GM19193 (cell line): ENCODE results near the gene KCNQ2.

Experiments used
- POLR2A ChIP-seq: IDR thresholded peaks from 4 replicates; pipeline ENCODE4 v1.6.1; 2011; ENCODE audit not compliant: insufficient read depth, insufficient read length; ENCODE audit errors: extremely low read depth

KCNQ2 gene

GRCh38 chr20:63362436-63363009, 109.9 kb downstream of the KCNQ2 start:
- TF ChIP-seq POLR2A = no peak

DNA sequence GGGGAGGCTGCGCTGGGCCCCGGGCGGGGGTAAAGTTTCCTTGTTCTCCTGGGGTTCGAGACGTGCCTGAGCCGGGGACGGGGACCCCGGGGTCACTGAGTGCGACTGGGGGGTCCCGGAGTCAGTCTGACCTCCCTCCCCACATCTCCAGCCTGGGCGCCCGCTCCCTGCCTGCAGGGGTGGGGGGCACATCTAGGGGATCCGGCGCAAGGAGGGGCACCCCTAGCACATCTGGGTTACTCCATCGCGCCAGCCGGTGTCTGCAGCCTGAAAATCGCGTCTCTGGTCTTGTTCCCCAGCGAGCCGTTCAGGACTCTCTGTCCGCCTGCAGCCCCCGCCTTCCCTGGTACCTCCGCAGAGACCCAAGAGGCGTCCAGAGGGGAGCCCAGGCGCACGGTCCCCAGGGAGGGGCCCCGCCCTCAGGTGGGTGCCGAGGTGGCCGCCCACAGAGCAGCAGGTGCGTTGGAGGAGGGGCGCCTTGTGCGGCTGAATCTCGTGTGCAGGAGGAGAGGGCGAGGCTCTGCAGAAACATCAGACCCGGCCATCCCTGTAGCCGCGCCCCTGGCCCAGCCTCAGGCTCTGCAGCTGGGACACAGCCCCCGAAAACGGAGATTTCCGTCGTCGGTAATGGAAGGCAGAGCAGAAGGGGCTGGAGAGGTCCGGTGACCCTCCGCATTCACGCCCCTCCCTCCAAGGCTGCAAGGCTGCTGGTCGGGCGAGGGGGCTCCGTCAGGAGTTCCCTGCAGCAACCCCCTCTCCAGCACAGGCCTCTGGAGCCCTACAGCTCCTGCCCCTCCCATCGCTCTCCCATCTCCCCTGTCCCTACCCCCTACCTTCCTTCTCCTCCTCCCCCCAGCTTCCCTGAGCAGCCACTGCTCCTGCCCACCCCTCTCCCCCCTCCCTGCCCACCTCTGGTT, 110.7 kb downstream of the KCNQ2 start:
- no peak for TF ChIP-seq POLR2A

- TF ChIP-seq POLR2A = no peak
Measured at GRCh38 chr20:63360850-63361518, 111.5 kb downstream of the KCNQ2 start, which contains the start of gene CHRNA4. CHRNA4 (minus strand) TSS chr20:63361349; CDS start chr20:63361165, 184 bp downstream.

- TF ChIP-seq POLR2A = no peak
Measured at GRCh38 chr20:63359937-63360849, 112.3 kb downstream of the KCNQ2 start.

DNA sequence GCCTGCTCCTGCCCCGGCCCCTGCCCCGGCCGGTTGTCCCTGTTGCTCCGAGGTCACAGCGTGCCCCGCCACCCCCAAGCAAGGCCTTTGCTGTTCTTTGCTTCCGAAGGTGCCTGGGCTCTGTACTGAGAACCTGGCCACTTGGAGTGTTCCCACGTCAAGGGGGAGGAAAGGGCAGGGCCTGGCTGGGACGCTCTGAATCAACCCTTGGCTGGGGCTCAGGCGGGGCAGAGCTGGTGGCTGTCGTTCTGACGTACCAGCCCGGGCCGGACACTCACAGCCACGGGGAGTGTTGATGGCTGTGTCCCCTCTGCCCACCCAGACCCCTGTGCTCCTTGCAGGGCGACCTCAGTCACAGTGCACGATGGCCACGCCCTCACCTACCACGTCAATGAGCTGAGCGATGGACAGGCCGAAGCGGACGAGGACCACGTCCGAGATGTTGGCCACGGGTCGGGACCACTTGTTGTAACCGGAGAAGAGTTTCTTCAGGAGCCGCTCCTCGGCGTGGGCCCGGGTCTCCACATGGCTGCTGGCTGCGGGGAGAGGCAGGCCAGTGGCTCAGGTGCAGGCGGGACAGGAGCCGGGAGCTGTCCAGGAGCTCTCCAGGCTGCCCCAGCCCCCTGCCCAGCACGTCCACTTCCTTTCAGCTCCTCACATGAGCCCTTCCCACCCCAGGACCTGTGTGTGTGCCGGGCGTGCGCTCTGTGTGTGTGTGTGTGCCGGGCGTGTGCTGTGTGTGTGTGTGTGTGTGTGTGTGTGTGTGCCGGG, 113.1 kb downstream of the KCNQ2 start:
- no peak for TF ChIP-seq POLR2A

GRCh38 chr20:63357921-63358905, 114.2 kb downstream of the KCNQ2 start:
- TF ChIP-seq POLR2A = no peak

DNA sequence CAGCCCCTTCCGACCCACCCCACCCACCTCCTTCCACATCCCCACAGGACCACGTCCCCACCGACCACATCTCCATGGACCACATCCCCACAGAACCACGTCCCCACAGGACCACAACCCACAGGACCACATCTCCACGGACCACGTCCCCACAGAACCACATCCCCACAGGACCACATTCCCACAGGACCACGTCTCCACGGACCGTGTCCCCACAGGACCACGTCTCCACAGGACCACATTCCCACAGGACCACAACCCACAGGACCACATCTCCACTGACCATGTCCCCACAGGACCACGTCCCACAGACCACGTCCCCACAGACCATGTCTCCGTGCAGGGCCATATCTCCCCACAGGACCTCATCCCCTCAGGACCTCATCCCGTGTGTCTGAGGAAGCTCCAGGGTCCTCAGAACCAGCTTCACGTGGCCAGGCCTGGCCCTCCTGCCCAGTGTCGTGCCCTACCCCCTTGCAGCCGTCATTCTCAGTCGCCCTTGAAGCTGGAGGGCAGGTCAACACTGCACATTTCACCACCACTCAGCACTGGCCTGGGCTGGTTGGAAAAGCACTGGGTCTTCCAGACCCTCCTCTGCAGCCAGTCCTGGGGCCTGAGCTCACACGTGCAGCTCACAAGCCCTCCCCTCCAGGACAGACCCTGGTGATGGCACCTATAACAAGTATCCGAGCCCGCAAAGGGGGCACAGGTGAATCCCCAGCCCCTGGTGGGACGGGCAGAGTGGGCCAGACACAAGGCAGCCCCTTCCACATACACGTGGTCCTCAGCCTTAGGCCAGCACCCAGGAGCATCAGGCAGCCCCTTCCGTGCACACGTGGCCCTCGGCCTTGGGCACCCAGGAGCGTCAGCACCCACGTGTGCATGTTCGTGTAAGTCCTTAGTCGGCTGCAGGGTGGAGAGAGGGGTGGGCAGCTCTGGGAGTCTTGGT, 115.2 kb downstream of the KCNQ2 start:
- no peak for TF ChIP-seq POLR2A

- TF ChIP-seq POLR2A = no peak
Measured at GRCh38 chr20:63356511-63356910, 115.9 kb downstream of the KCNQ2 start.

DNA sequence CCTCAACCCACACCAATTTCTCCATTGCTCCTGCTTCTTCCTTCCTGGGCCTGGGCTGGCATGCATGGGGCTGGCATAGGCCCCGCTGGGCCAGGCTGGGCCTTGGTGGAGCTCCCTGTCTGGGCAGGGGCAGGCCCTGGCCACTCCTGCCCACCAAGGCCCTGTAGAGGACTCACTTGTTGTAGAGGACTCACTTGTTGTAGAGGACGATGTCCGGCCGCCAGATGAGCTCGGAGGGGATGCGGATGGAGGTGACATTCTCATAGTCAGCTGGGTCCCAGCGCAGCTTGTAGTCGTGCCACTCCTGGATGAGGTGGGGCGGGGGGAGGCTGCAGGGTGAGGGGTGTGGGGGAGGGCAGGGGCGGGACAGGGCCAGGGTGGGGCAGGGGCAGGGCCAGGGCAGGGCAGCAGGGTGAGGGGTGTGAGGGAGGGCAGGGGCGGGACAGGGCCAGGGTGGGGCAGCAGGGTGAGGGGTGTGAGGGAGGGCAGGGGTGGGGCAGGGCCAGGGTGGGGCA, 116.6 kb downstream of the KCNQ2 start:
- TF ChIP-seq POLR2A = no peak

GRCh38 chr20:63354636-63355350, 117.7 kb downstream of the KCNQ2 start:
- TF ChIP-seq POLR2A = no peak

GRCh38 chr20:63352811-63353221, 119.6 kb downstream of the KCNQ2 start:
- TF ChIP-seq POLR2A = no peak
